Activated CD8-positive, alpha-beta memory T cell treated with anti-CD3 and anti-CD28 coated beads, Interleukin-2, amount 50 U/mL, for 1 hour (primary cell): Measurements from ENCODE around the gene C1orf167.

ENCODE experiments used
- DNase-seq: peaks from one replicate; pipeline ENCODE4 v3.0.0-alpha.2; 2020; ENCODE audit errors: extremely low read depth

The C1orf167 gene

DNA sequence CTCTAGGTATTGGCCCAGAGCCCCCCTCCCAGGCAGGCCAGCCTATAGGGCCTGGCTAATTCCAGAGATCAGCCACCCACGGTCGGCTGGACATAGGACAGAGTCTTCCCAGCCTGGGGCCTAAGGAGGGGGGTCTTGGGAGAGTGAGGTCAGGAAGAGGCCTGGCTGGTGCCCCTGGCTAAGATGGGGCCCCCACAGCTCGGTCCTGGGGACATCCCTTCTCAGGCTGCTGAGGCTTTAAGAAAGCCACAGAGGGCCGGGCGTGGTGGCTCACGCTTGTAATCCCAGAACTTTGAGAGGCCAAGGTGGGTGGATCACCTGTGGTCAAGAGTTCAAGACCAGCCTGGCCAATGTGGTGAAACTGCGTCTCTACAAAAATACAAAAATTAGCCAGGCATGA, 2.5 kb downstream of the C1orf167 start:
- DNase-seq = no peak

DNA sequence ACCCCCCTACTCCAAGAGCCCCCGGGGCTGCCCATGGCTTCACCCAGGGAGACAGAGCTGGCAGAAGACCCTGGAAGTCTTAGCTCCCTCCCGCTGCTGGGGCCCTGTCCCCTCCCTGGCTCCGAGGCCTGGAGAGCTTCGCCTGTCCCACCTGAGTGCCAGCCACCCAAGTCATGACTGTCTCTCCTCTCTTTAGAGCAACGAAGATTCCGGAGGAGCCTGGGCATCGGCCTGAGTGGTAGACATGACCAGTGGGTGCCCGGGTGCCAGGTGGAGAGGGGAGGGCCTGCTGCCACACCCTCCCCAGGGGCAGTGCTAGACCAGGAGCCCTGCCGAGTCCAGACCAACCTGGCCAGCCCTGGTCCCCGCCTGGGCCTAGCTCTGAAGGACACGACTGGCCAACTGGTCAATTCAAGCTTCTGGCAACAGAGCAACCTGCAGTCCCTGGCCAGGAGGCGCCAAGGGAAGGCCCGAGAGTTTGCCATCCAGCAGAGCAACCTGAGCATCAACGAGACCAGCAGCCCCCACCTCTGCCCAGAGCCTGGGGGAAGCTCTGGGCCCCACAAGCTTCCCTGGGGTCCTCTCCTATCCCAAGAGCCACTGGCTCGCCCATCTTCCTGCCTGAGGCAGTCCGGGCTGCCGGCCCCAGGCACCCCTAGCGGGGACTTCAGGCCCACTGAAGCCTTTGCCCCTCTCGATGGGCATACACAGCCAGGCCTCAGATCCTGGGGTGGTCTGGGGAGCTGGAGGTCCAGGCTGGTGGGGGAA, 3.9 kb downstream of the C1orf167 start:
- no peak for DNase-seq

DNA sequence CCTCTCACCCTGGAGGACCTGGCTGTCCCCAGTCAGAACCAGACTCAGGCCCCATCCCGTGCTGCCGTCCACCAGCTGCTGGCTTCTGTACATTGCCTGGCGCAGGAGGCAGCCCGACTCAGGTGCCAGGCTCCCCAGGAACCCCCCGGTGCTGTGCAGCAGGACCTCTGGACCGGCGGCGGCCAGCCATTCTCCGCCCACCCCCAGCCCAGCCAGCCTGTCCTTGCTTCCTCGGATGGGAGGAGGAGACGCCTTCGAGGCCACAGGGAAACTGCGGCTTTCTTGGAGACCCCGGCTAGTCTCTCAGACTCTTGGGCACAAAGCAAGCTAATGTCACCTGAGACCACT, 4.4 kb downstream of the C1orf167 start:
- DNase-seq = no peak

DNA sequence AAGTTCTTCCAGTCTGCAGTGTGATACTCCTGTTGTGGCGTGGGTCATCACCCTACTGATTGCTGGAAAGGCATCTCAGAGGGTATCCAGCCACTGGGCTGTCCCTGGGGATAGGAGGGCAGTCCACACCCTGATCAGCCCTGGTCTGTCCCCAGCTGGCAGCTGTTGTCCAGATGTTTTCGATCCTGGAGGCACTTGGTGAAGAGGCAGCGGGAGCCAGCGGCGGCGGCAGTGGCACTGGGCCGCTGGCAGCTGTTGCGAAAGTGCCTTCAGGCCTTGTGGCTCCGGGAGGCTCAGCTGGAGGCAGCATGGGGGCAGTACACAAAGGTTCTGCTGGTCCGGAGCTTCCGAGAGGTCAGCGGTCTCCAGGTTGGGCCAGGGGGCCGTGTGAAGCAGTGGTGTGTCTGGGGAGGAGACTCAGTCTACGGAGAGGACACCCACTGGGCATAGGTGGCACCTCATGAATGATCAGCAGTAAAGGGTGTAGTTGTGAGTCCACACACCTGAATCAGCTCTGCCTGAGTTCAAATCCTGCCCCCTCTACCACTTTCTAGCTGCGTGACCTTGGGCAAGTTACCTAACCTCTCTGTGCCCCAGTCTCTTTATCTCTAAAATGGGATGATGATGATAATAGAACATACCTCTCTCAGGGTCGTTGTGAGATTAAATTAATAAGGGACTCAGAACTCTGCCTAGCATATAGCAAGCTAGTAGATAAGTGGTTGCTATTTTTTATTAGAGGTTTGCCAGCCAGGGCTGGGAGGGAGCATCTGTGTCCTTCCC, 6.1 kb downstream of the C1orf167 start:
- DNase-seq = no peak

DNA sequence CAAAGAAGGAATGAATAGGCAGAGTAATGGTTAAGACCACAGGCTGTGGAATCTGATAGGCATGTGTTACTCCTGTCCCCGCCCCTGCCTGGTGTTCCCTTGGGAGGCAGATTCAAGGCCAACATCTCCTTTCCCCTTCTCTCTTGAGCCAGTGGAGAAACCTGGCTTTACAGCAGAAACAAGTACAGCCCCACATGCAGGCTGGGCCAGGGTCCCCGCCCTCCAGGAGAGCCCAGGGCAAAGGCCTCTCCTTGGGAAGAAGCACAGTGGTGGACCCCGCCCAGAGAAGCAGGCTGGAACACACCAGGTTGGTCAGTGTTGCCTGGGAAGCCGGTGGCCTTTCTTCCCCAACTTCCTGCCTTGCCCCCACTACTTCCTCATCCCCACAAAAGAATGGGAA, 6.8 kb downstream of the C1orf167 start:
- no peak for DNase-seq

DNA sequence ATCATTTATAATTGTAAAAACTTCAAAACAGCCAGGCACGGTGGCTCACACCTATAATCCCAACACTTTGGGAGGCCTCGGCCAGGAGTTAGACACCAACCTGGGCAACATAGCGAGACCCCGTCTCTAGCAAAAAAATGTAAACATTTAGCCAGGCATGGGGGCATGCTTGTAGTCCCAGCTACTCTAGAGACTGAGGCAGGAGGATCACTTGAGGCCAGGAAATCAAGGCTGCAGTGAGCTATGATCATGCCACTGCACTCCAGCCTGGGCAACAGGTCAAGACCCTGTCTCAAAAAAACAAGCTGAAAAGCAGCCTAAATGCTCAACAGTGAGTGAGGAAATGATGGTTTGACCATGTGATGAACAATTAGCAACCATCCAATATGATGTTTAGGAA, 7.3 kb downstream of the C1orf167 start:
- no peak for DNase-seq

DNA sequence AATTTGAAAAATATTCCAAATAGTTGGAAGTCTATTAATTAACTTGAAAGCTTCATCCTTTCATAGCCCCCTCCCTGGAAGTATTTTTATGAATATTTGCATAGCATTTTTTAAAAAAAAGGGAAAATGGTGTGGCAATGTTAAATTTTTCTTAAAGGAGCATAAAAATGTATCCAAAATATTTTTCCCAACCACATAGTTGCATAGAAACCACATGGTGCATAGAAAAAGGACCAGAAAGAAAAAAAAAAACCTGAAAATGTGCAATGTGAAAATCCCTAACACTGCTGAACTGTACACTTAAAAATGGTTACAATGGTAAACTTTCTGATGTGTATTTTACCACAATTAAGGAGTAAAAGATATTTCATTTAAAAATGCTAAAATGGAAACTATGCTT, 8.0 kb downstream of the C1orf167 start:
- no peak for DNase-seq

DNA sequence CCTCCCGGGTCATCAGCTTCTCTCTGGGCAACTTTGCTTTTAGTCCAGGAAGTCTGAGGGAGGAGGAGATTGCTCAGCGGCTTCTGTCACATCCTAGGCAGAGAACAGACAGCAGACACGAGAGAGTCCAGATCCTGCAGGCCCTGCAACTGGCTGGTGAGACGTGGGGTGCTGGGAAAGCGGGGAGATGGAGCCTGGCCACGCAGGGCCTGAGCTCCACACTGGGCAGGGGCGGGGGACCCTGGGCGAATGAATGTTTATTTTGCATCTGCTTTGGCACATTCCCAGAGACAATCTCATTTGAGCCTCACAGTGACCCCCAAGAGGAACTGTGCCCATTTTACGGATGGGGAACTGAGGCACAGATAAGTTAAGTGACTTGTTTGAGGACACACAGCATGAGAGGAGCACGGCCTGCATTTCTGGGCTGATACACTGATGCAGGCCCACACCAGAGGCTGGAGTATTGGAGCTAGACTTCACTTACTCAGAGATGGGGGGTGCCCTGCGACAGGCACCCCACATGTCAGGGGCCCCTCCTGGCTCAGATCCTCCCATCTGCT, 9.6 kb downstream of the C1orf167 start:
- DNase-seq = no peak

DNA sequence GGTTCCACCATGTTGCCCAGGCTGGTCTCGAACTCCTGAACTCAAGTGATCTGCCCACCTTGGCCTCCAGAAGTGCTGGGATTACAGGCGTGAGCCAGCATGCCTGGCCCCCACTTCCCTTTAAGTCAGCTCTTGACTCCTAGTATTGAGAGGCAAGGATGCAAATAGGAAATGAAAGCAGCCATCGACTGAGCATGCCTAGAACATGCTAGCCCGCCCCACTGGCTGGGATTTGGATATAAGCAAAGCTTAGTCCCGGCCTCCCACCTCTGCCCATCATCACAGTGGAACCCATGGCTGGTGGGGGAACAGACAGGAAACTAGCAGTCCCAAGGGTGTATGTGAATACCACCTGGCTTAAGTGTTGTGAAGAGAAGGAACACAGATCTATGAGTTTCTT, 10.5 kb downstream of the C1orf167 start:
- no peak for DNase-seq

DNA sequence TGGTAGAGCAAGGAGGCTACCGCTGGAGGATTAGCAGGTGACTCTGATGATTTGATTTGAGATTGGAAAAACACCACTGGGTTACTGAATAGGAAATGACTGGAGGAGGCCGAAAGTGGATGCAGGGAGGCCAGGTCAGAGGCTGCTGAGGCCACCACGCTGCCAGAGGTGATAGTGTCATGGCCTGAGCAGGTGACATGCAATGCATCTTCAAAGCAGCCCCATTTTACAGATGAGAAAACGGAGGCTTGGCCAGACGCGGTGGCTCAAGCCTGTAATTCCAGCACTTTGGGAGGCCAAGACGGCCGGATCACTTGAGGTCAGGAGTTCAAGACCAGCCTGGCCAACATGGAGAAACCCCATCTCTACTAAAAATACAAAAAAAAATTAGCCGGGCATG, 12.8 kb downstream of the C1orf167 start:
- DNase-seq = no peak

DNA sequence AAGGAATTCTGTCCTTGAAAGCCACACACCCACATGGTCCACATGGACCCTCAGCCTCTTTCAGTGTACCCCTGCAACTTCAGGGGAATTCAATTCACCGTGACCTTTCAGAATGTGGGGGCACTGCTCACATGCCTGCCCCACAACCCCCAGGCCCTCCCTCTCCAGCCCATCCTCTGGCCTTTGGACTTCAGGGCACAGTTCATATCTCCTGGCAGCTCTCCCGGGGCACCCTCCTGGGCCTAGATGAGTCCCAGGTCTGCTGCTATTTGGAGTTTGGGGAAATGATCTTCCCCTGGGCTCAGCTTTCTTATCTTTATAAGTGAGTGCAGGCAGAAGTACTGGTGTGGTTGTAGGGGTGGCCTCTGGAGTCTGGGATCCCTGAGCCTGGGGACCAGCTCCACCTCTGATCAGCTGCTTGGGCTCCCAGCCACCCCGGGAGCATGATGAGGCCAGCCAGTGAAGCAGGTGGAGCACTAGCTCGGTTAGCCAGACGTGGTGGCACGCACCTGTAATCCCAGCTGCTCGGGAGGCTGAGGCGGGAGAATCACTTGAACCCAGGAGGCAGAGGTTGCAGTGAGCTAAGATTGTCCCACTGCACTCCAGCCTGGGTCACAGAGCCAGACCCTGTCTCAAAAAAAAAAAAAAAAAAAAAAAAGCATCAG, 15.8 kb downstream of the C1orf167 start:
- no peak for DNase-seq

DNA sequence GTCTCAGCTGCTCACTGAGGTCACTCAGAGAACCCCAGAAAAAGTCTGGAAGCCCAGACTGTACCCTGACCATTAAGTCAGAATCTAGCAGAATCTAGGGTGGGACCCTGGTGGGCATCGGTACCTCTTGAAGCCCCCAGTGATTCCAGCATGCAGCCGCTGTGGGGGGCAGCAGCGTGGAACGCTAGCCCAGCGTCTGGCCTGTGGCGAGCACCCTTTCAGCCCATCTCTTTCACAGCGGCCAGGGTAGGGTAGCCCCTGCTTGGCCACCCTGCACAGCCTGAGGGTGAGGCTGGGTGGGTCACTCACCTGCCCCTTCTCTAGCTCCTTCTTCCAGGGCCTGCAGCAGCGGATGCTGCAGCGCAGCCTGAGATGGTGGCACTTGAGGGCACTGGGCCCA, 16.3 kb downstream of the C1orf167 start:
- no peak for DNase-seq

DNA sequence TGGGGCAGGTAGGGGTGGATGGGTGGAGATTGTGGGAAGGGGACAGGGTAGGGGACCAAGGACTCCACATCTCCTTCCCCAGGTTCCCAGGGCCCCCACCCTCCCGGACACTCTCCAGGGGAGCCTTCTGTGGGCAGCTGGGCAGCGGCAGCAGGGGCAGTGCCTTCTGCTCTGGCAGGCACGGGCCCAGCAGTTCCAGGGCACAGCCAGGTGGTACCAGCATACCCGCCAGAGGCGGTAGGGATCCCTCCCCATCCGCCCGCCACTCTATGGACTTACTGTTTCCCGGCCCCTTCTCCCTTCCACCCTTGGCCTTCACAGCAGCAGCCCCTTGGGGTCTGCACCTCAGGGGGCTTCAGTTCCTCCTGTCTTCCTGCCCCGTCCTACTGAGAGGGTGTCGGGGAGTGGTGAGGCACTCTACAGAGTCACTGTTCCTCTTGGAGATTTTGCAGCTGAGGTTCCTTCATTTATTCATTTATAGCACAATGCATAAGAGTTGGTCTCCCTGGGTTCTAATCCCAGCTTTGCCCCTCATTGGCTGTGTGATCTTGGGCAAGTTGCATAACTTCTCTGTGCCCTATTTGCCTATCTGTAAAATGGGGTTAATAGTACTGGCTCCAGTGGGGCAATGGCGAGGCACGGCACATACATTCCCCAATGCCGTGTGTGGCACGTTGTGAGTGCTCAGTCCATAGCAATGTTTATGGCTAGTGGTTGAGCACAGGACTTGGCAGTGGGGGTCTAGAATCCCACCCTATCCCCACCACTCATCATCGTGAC, 17.0 kb downstream of the C1orf167 start:
- DNase-seq = no peak

DNA sequence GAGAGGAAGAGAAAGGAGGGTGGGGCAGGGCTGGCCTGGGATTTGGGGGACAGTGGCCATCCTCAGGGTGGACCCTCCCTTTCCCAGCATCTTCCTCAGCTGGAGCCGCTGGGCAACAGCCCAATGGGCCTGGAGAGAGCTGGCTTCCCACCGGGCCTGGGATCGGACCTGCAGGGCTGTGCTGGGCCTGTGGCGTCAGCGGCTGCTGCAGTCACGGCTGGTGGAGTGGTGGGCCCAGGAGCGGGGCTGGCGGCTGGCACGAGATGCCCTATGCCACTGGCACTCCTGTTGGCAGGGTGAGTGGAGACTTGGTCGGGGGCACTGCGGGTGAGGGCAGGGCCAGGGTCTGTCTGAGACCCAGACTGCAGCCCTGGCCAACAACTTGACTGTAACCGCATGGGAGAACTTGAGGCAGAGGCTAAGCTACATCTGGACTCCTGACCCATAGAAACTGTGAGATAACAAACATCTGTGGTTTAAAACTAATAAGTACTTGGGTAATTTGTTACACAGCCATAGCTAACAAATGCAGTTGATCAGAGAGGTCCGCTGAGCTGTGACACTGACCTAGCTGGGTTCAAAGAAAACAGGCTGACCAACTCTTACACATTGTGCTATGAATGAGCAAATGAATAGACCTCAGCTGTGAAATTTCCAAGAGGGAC, 17.9 kb downstream of the C1orf167 start:
- no peak for DNase-seq

DNA sequence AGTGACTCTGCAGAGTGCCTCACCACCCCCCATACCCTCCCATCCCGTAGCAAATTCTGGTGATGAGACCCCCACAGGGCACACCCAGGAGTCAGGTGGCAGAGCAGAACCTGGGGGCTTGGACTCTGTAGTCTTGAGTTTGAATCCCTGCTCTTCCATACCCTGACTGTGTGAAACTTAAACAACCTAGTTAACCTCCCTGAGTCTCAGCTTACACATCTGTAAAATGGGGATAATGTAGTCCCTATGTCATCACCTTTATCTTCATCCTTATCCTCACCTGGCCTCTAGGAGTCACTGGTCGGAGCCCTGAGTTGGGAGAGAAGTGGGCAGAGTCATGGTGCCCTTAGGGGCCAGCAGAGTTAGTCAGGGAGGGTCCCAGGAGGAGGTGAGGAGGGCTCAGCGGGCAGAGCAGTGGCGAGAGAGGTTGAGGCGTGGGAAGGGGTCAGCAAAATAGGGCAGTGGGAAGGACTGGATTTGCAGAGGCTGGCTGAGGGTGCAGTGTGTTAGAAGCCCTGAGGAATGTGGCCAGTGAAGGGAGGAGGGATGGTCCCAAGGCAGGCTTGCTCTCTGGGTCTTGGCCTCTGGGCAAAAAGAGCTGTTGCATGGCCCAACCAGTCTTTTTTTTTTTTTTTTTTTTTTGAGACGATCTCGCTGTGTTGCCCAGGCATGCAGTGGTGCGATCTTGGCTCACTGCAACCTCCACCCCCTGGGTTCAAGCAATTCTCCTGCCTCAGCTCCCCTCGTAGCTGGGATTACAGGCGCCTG, 18.6 kb downstream of the C1orf167 start:
- DNase-seq = no peak

DNA sequence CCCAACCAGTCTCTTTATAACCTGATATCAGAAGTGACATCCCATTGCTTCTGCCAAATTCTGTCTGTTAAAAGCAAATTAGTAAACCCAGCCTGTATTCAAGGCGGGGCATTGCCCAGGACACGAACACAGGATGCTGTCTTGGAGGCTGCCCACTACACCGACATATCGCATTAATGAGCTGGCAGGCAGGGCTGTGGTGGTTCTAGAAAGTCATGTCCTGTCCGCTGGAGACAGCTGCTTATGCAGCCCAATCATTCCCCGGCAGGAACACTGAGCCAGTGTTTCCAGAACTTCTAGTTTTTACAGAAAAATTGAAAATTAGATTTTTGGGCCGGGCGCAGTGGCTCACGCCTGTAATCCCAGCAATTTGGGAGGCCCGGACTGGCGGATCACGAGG, 19.3 kb downstream of the C1orf167 start:
- DNase-seq = no peak

DNA sequence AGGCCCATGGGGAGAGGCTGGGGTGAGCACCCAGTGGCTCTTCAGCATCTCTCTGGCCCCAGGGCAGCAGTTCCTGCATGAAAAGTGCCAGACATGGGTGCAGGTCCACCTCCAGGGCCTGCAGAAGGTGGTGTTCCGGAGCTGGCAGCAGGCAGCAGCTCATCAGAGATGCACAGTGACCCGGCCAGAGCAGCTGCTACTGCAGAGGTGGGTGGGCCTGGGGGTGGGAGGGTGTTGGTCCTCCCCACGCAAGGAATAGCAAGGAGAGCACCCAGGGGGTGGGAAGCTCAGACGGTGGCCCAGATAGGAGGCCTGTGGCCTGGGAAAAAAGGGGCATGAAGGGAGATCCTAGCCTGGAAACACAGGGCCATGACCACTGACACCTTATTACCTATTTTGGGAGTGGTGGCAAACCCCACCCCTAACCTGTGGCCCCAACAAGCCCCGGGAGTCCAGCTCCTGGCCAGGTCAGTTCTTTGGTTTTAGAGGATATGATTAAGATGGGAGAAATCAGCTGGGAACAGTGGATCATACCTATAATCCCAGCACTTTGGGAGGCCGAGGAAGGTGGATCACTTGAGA, 20.2 kb downstream of the C1orf167 start:
- no peak for DNase-seq

DNA sequence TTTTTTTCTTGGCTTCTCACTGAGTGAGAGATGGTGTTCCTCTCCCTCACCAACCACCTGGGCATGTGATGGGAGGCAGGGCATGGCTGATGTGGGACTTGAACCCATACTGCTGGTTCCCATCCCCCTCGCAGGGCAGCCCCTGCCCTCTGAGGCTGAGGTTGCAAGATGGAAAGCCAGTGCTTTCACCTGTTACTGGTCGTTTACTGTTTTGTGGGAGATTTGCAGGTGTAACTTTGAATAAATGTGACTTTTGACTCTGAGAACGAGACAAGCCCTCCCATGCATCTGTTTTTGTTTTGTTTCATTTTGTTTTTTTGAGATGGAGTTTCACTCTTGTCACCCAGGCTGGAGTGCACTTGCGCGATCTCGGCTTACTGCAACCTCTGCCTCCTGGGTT, 21.6 kb downstream of the C1orf167 start:
- DNase-seq = no peak

DNA sequence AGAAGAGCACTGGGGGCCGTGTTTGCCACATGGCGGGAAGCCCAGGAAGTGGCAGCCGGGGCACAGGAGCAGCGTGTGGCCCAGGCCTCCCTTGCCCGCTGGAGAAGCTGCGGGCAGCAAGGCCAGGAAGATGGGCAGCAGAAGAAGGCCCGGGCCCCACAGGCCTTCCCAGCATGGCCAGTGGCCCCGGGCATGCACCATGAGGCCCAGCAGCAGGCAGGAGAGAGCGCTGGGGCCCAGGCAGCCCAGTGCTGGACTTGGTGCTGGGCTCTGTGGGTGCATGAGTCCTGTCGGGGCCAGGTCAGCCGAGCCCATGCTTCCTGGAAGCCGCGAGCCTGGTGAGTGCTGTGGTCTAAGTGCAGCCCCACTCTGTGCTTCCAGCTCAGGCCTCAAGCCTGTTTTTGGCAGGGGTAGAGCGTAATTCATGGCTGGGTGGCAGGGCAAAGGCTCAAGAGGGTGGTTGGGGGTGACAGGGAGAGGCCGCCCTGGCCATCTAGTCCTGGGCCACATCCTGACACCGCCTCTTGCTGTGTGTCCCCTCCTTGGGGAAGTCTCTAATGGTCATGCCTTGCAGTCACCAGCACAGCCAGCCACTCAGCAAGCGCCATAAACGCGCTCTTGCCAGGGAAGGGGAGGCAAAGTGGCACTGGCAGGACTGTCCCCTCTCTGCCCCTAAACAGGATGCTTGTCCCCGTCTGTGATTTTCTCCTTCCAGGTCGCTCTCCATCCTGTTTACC, 22.4 kb downstream of the C1orf167 start:
- DNase-seq = no peak
